Natural killer cell (primary cell): ENCODE measurements around the gene SLC44A1. TPM values are rescaled to one million over a fixed set of nuclear protein-coding genes. Genes with fewer than 3 reads are reported as not detected.

Source experiments
- ATAC-seq, 3 donors: fragments of 150-1000 bp in 2 of 3; fragments of 200-7000 bp in 1 of 3; cut with Tn5 transposase; 1 replicate in 1 of 3; 2 replicates in 2 of 3; pipeline ENCODE4 v1.10.0; 2021; ENCODE audit warnings: mild to moderate bottlenecking in 2 of 3, moderate library complexity in 2 of 3
- DNase-seq, 2 donors: peaks; one replicate each; pipeline versions ENCODE4 v3.0.0 to v3.0.0-alpha.2; 2013 to 2021; ENCODE audit warnings: mixed read lengths in 1 of 2
- H3K27ac ChIP-seq: one replicate; pipeline ENCODE4 v1.5.1; 2013; ENCODE audit warnings: mild to moderate bottlenecking, low read length
- H3K27me3 ChIP-seq: one replicate; pipeline ENCODE4 v1.6.1; 2013; ENCODE audit warnings: low read length; ENCODE audit not compliant: control insufficient read depth, insufficient read depth
- H3K36me3 ChIP-seq: one replicate; pipeline ENCODE4 v1.6.1; 2013; ENCODE audit warnings: low read length; ENCODE audit not compliant: control insufficient read depth, insufficient read depth
- H3K4me1 ChIP-seq: one replicate; pipeline ENCODE4 v1.6.1; 2013; ENCODE audit warnings: low read length; ENCODE audit not compliant: control insufficient read depth, insufficient read depth
- H3K4me3 ChIP-seq: one replicate; pipeline ENCODE4 v1.5.1; 2013; ENCODE audit warnings: low read length
- H3K9me3 ChIP-seq: one replicate; pipeline ENCODE4 v1.6.1; 2013; ENCODE audit warnings: low read length; ENCODE audit not compliant: control insufficient read depth, insufficient read depth
- H3K27ac Mint-ChIP-seq, 2 donors: one replicate each; pipeline ENCODE4 v1.8.0; 2022; ENCODE audit warnings: mild to moderate bottlenecking in 2 of 2, mixed read lengths in 2 of 2, moderate library complexity in 1 of 2
- H3K27me3 Mint-ChIP-seq, 2 donors: one replicate each; pipeline ENCODE4 v1.8.0; 2022; ENCODE audit warnings: low read depth in 2 of 2, mixed read lengths in 2 of 2
- H3K36me3 Mint-ChIP-seq: one replicate; pipeline ENCODE4 v1.8.0; 2022; ENCODE audit warnings: mixed read lengths
- H3K4me1 Mint-ChIP-seq, 2 donors: one replicate each; pipeline ENCODE4 v1.8.0; 2022; ENCODE audit warnings: mixed read lengths in 2 of 2
- H3K4me3 Mint-ChIP-seq: one replicate; pipeline ENCODE4 v1.8.0; 2022; ENCODE audit warnings: mild to moderate bottlenecking, moderate library complexity, mixed read lengths
- H3K9me3 Mint-ChIP-seq, 2 donors: one replicate each; pipeline ENCODE4 v1.8.0; 2022; ENCODE audit warnings: mixed read lengths in 2 of 2
- CTCF ChIP-seq: fragments of 200-600 bp; IDR thresholded peaks from one replicate; pipeline ENCODE4 v1.8.0; 2022; ENCODE audit warnings: antibody characterized with exemption
- WGBS: methylation state at CpG from one replicate; pipeline ENCODE4 v1.1.7; 2013; ENCODE audit warnings: missing lambda C conversion rate; ENCODE audit not compliant: insufficient coverage; 5-methylcytosine and 5-hydroxymethylcytosine counted together
- intact Hi-C: fragments of 100-400 bp; cut with micrococcal nuclease; formaldehyde crosslinking; loops from one replicate; pipeline ENCODE4 v1.14.2; 2022
- total RNA-seq, 4 donors: library from RNA; stranded (reverse); fragments of 120-200 nt in 1 of 4; gene quantifications; one replicate each; pipeline versions ENCODE4 v1.2.3 to v1.2.4, GENCODE V29; 2013 to 2022

The SLC44A1 gene
- total RNA-seq, 3 donors from 2014 or later (not counting 1 experiment from before 2014, with no cell fraction given): 7.1 to 8.3 (median 7.9) TPM

- H3K36me3 ChIP-seq: no peaks in the 10 kb centered on the region
- H3K9me3 Mint-ChIP-seq: no peaks in the 10 kb centered on the region
- no peak for ATAC-seq
- H3K4me1 ChIP-seq: no peaks in the 10 kb centered on the region
- intact Hi-C loops: no loop called here
- H3K9me3 ChIP-seq: no peaks in the 10 kb centered on the region
- WGBS: 76% methylated on average over 4 of the region's 4 CpGs
- no peaks in the 10 kb centered on the region for H3K36me3 Mint-ChIP-seq
- H3K27me3 Mint-ChIP-seq: no peaks in the 10 kb centered on the region
- H3K4me3 ChIP-seq: no peak overlapping the region
- no peak for DNase-seq
- no peak for TF ChIP-seq CTCF
- H3K27me3 ChIP-seq: no peaks in the 10 kb centered on the region
- H3K4me3 Mint-ChIP-seq: no peak overlapping the region
- H3K27ac ChIP-seq: no peak overlapping the region
- no peak overlapping the region for H3K27ac Mint-ChIP-seq
- no peaks in the 10 kb centered on the region for H3K4me1 Mint-ChIP-seq
Observed at GRCh38 chr9:105318729-105319191, 74.3 kb downstream of the SLC44A1 start.

- H3K27me3 ChIP-seq: no peaks in the 10 kb centered on the region
- ATAC-seq (no peak), DNase-seq (no peak)
- Mint-ChIP-seq H3K27me3 (no peaks in the 10 kb centered on the region), H3K36me3 (no peaks in the 10 kb centered on the region), H3K27ac (no peak overlapping the region), H3K4me3 (no peak overlapping the region), H3K4me1 (no peaks in the 10 kb centered on the region), H3K9me3 (no peaks in the 10 kb centered on the region)
- no peak for TF ChIP-seq CTCF
- 71% methylated on average over 3 of the region's 5 CpGs for WGBS
- no peaks in the 10 kb centered on the region for H3K36me3 ChIP-seq
- no peak overlapping the region for H3K27ac ChIP-seq
- no peaks in the 10 kb centered on the region for H3K9me3 ChIP-seq
- intact Hi-C loops: no loop called here
- no peak overlapping the region for H3K4me3 ChIP-seq
- H3K4me1 ChIP-seq: no peaks in the 10 kb centered on the region
Observed at GRCh38 chr9:105319202-105319813, 74.9 kb downstream of the SLC44A1 start.

- H3K27ac ChIP-seq: no peak overlapping the region
- DNase-seq: no peak
- Mint-ChIP-seq H3K9me3 (no peaks in the 10 kb centered on the region), H3K4me3 (no peak overlapping the region), H3K4me1 (no peaks in the 10 kb centered on the region), H3K27ac (no peak overlapping the region), H3K27me3 (no peaks in the 10 kb centered on the region), H3K36me3 (no peaks in the 10 kb centered on the region)
- no peaks in the 10 kb centered on the region for H3K27me3 ChIP-seq
- H3K4me1 ChIP-seq: no peaks in the 10 kb centered on the region
- no peak for ATAC-seq
- no peaks in the 10 kb centered on the region for H3K9me3 ChIP-seq
- H3K36me3 ChIP-seq: no peaks in the 10 kb centered on the region
- H3K4me3 ChIP-seq: no peak overlapping the region
- WGBS: 85% methylated on average over 3 of the region's 3 CpGs
- TF ChIP-seq CTCF: no peak
- intact Hi-C loops: no loop called here
Observed at GRCh38 chr9:105320568-105320967, 76.1 kb downstream of the SLC44A1 start.

- Mint-ChIP-seq H3K4me3 (no peak overlapping the region), H3K27ac (no peak overlapping the region), H3K9me3 (no peaks in the 10 kb centered on the region), H3K27me3 (no peaks in the 10 kb centered on the region), H3K36me3 (no peaks in the 10 kb centered on the region), H3K4me1 (peaks cover 0 to 5% of the 10 kb centered on the region in 2 donors)
- H3K4me1 ChIP-seq: no peaks in the 10 kb centered on the region
- intact Hi-C loops: no loop called here
- no peak for DNase-seq
- no peak overlapping the region for H3K4me3 ChIP-seq
- ATAC-seq: no peak
- H3K27me3 ChIP-seq: no peaks in the 10 kb centered on the region
- H3K27ac ChIP-seq: no peak overlapping the region
- WGBS: 93% methylated on average over 3 of the region's 3 CpGs
- H3K9me3 ChIP-seq: no peaks in the 10 kb centered on the region
- H3K36me3 ChIP-seq: no peaks in the 10 kb centered on the region
- TF ChIP-seq CTCF: no peak
Observed at GRCh38 chr9:105328296-105328695, 83.8 kb downstream of the SLC44A1 start.
